GM21515 (cell line): ENCODE data around the gene ARHGAP35.
"Not testable (repeated sequence)": the region's sequence is repeated elsewhere in the genome, so short reads cannot be mapped to it uniquely, and the experiment has no call there.

ENCODE experiments used
- ATAC-seq: cut with Tn5 transposase; IDR thresholded peaks from one replicate; pipeline ENCODE4 v1.9.1; 2021; ENCODE audit not compliant: unreplicated experiment

Gene ARHGAP35

DNA sequence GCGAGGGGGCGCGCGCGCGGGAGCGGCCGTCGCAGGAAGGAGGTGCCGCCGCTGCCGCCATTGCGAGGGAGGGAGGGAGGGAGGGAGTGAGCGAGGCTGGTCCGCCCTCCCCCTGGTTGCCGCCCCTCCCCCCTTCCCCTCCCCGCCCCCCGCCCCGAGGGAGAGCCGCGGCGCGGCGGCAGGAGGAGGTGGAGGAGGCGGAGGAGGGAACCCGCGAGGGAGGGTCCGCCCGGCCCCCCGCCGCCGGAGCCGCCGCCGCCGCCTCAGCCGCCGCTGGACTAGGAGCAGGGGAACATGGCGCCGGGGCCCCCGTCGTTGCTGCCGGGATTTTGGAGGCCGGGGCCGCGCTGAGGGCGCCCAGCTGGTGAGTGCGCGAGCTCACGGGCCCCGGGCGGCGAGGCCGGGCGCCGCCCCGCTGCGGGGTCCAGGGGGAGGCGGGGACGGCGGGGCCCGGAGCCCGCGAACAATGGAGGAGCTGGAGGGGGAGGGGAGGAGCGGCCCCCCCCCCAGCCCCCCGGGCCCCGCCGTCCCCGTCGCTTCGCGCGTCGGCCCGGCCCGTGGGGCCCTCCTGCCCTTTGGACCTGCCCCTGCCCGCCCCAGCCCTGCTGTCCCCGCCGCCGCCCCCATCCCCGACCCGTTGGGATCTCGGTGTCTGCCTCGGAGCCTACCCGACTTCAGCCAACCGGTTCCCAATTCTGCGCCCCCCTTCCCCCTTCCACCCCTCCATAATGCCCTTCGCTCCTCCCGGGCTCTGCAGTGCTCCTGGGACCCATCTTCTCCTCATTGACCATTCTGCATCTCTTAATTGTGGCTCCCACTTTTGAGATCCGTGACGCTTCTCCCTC is at the start of gene ARHGAP35:
Gene ARHGAP35 (plus strand): TSS at position 152 of the 845 bp plus-strand sequence. CDS start 57,679 bp downstream, outside the sequence.
- peak; percentile 2 for ATAC-seq

DNA sequence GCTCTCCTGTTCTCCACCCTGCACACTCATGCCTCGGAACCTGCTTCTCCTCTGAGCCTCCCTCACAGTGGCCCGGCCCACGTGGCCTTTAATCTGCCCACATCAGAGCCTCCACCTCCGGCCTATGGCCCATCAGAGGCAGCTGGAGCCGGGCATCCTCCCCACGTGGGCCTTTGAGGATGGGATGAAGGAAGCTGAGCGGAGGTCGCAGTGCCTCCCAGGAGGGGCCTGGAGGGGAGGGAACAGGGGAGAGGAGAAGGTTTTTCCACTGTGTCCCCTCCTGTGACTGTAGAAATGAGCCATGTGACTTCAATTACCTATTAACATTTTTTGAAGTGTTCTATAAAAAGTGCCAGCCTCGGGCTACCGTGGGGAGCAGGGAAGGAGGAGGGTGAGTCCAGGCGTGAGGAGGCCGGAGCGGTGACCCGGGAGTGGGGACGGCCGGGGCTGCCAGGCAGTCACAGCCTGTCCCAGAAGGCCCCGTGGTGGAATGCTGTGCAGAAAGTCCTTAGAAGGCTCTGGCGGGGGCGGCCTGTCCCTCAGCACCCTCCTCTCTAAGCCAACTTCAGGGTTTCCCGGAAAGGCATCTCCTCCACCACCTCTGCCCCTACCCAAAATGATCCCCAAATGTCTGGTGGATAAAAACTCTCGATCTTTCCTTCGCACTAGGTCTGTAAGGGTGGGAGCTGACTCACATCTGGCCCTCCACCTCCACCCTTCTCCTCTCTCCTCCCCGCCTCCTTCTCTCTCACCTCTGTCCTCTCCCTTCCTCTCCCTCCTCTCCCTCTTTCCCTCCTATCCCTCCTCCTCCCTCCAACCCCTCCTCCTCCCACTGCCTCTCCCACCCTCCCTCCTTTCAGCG is 47.6 kb upstream of the ARHGAP35 start:
- no peak for ATAC-seq

DNA sequence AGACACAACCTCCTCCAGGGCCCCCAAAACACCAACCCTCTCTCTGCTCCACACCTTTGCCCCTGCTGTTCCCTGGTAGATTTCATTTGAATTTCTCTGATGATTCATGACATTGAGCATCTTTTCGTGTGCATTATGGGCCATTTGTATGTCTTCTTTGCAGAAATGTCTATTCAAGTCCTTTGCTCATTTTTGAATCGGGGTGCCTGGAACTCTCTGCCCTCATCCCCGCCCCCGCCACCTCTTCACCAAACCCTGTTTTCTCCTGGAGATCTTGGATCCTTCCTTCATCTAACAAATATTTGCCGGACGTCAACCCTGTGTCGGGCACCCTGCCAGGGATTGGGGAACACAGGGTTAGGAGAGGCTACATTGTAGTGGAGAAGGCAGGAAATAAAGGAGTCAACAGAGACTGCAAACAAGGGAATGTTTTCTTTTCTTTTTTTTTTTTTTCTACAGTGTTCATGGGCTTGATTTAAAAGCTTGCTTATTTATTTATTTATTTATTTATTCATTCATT is 46.9 kb upstream of the ARHGAP35 start:
- no peak for ATAC-seq

GRCh38 chr19:46815833-46816627 is 44.8 kb upstream of the ARHGAP35 start:
- ATAC-seq: no peak

GRCh38 chr19:46818812-46819211 is 42.0 kb upstream of the ARHGAP35 start:
- ATAC-seq: no peak

DNA sequence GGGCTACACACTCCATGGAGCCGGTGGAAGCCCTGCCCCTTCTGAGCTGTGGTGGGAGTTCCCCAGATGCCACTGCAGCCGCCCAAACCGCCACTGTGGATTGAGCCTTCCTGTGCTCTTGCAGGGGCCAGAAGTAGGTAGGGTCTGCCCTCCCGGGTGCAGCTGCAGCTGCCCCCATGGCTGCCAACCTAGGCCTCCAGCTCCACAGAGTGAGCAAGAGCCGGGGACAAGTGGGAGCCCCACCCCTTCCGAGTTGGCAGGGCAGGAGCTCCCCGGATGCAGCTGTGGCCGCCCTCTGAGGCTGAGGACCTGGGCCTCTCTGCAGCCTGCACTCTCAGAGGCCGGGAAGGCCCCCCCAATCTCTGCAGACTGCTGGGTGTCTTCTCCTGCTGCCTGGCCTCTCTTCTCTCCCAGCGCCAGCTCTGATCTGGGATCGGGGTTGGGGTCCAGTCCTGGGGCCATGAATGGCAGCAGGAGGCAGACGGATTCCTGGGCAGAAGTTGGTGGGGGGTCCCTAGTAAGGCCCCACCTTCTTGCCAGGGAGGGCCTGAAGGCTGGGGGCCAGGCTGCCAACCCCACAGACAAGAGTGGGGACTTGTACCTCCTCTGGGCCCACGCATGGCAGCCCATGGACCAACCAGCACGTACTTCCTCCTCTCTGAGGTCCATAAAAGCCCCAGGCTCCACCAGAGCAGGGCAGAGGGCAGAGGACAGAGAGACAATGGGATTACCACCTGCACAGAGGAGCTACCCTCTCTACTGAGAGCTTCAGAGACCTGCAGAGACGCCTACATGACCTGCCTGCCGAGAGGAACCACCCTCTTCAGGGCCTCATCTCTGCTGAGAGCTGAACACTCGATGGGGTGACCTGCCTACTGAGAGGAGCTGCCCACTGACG is 39.0 kb upstream of the ARHGAP35 start:
- ATAC-seq: no peak

- ATAC-seq: not testable (repeated sequence)
These were observed 38.4 kb upstream of the ARHGAP35 start for GRCh38 chr19:46822410-46822787.

DNA sequence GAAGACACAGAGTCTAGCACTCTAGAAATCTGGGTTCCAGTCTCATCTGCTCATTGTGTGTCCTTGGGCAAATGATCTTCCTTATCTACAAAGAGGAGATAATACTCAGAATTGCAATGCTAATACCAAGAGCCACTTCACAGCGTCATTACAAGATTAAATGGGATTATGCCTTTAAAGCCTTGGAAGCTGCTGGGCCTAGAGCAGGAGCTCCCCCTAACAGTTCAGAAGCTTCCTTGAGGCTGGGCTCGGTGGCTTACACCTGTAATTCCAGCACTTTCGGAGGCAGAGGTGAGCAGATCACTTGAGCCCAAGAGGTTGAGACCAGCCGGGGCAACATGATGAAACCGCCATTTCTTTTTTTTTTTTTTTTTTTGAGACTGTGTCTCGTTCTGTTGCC is 37.7 kb upstream of the ARHGAP35 start:
- ATAC-seq: no peak

- no peak for ATAC-seq
These were observed 35.7 kb upstream of the ARHGAP35 start for GRCh38 chr19:46824890-46825730.

- ATAC-seq: no peak
These were observed 35.1 kb upstream of the ARHGAP35 start for GRCh38 chr19:46825731-46826055.

GRCh38 chr19:46828484-46828883 is 32.3 kb upstream of the ARHGAP35 start:
- ATAC-seq: no peak

DNA sequence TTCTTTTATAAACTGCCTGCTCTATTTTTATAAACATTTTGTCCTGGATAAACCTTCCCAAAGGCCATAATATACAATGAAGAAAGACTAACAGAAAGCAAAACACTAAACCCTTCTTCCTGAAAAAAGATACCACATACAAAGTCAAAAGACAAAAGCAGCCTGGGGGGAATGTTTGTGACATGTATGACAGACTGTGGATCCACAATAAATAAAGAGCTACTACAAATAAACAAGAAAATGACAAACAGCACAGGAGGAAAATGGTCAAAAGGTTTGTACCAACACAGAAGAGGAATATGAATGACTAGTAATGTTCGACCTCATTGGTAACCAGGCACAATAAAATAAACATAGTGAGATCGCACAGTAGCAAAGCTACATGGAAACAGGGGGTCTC is 29.9 kb upstream of the ARHGAP35 start:
- ATAC-seq: no peak

DNA sequence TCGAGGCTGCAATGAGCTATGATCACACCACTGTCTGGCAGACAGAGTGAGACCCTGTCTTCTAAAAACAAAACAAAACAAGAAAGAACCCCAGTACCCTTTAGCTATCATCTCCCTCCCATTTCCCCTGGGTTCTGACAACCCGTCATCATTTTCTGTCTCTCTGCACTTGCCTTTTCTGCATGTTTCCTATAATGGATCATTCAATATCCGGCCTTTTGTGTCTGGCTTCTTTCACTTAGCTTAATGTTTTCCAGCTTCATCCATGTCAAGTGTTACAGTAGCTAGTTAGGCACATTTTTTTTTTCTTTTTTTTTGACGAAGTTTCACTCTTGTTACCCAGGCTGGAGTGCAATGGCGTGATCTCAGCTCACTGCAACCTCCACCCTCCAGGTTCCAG is 26.7 kb upstream of the ARHGAP35 start:
- ATAC-seq: no peak

DNA sequence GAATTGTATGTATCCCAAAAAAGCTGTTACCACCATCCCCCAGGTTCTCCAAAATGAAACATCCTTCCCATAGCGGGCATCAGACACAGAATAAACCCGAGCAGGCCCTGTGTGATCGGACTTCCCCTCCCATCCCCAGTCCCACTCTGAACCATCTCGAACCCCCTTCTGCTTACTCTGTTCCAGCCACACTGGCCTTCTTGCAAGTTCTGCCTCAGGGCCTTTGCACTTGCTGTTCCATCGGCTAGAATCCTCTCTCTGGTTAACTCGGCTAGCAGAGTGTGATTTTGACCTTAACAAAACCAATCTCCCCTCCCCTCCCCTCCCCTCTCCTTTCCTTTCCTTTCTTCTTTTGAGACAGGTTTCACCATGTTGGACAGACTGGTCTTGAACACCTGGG is 25.8 kb upstream of the ARHGAP35 start:
- no peak for ATAC-seq

DNA sequence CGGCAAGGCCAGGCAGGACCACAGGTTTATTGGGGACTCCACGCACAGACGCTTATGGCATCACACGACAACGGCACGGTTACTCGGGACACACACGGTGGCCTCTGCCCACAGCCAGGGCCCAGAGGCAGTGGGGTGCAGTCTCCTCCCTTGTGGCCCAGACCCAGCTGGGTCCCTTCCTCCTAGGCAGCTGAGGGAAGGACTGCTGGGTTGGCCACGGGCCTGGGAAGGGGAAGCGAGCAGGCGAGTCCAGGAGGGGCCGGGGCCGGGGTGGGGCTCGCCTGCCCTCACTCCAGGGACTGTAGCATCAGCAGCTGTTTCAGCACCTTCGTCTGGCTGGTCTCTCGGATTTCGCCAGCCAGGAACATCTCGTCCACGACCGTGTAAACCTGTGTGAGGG is 22.6 kb upstream of the ARHGAP35 start:
- ATAC-seq: no peak

- ATAC-seq: no peak
These were observed 20.9 kb upstream of the ARHGAP35 start for GRCh38 chr19:46839752-46840497.

DNA sequence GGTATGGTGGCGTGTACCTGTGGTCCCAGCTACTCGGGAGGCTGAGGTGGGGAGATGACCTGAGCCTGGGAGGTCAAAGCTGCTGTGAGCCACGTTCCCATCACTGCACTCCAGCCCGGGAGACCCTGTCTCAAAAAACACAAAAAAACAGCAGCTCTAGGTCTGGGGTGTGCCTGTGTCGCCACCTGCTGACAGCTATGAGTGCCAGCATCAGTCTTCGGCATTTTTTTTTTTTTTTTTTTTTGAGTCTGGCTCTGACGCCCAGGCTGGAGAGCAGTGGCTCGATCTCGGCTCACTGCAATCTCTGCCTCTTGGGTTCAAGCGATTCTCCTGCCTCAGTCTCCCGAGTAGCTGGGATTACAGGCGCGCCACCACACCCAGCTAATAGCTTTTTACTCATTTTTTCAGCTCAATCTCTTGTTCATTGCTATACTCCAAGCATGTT is 20.3 kb upstream of the ARHGAP35 start:
- no peak for ATAC-seq

GRCh38 chr19:46841458-46842083 is 19.2 kb upstream of the ARHGAP35 start:
- ATAC-seq: no peak
